Loucy (cell line): ENCODE data around the gene ATXN7L2.

Experiments used
- H2AFZ ChIP-seq: fragments of 200-600 bp; sonication (generic); 2 replicates; pipeline ENCODE4 v1.6.0; 2016; ENCODE audit warnings: antibody characterized with exemption, mild to moderate bottlenecking, low read length, moderate library complexity
- H3F3A ChIP-seq: fragments of 200-600 bp; 2 replicates; pipeline ENCODE4 v1.6.0; 2016; ENCODE audit warnings: antibody characterized with exemption, low read depth, mild to moderate bottlenecking
- H3K27me3 ChIP-seq: fragments of 200-600 bp; sonication (generic); 2 replicates; pipeline ENCODE4 v1.6.1; 2014; ENCODE audit warnings: low read length, mild to moderate bottlenecking; ENCODE audit not compliant: insufficient read depth, poor library complexity, severe bottlenecking
- H3K36me3 ChIP-seq: fragments of 200-600 bp; sonication (generic); 2 replicates; pipeline ENCODE4 v1.6.1; 2016; ENCODE audit warnings: low read length; ENCODE audit not compliant: insufficient read depth
- H3K4me1 ChIP-seq: fragments of 200-600 bp; sonication (generic); 2 replicates; pipeline ENCODE4 v1.5.1; 2014; ENCODE audit warnings: low read length, mild to moderate bottlenecking; ENCODE audit not compliant: insufficient read depth, poor library complexity, severe bottlenecking
- H3K4me2 ChIP-seq: fragments of 200-600 bp; sonication (generic); 2 replicates; pipeline ENCODE4 v1.6.0; 2014; ENCODE audit warnings: antibody characterized with exemption, low read length, low read depth, mild to moderate bottlenecking; ENCODE audit not compliant: poor library complexity, severe bottlenecking
- H3K4me3 ChIP-seq: fragments of 200-600 bp; sonication (generic); 2 replicates; pipeline ENCODE4 v1.5.1; 2014; ENCODE audit warnings: low read length, mild to moderate bottlenecking, mixed read lengths; ENCODE audit not compliant: poor library complexity, severe bottlenecking
- H3K79me2 ChIP-seq: fragments of 200-600 bp; sonication (generic); 2 replicates; pipeline ENCODE4 v1.6.1; 2014; ENCODE audit warnings: low read length; ENCODE audit not compliant: insufficient read depth
- H3K9ac ChIP-seq: fragments of 200-600 bp; sonication (generic); 2 replicates; pipeline ENCODE4 v1.6.0; 2014; ENCODE audit warnings: mild to moderate bottlenecking, low read depth, low read length, moderate library complexity; ENCODE audit not compliant: poor library complexity, severe bottlenecking
- H3K9me2 ChIP-seq: fragments of 200-600 bp; sonication (generic); replicated peaks from 2 replicates; pipeline ENCODE4 v1.6.1; 2016; ENCODE audit warnings: low read depth, low read length, mixed read lengths
- H3K9me3 ChIP-seq: fragments of 200-600 bp; sonication (generic); 2 replicates; pipeline ENCODE4 v1.6.1; 2014; ENCODE audit warnings: mild to moderate bottlenecking, antibody characterized with exemption, low read length, low read depth; ENCODE audit not compliant: insufficient read depth
- H4K20me1 ChIP-seq: fragments of 200-600 bp; sonication (generic); 2 replicates; pipeline ENCODE4 v1.6.0; 2014; ENCODE audit warnings: antibody characterized with exemption, low read length, mild to moderate bottlenecking; ENCODE audit not compliant: insufficient read depth, poor library complexity, severe bottlenecking
- CTCF ChIP-seq: fragments of 200-600 bp; sonication (generic); conservative IDR thresholded peaks from 2 replicates; pipeline ENCODE4 v1.5.1; 2014; ENCODE audit warnings: mild to moderate bottlenecking, antibody characterized with exemption, low read length
- EZH2phosphoT487 ChIP-seq: fragments of 200-600 bp; IDR thresholded peaks from 2 replicates; pipeline ENCODE4 v1.6.1; 2018; ENCODE audit warnings: antibody characterized with exemption, mild to moderate bottlenecking, moderate library complexity, borderline replicate concordance

The ATXN7L2 gene

GRCh38 chr1:109535481-109535880 lies 51.8 kb downstream of the ATXN7L2 start:
- no peak for TF ChIP-seq CTCF
- no peak for TF ChIP-seq EZH2phosphoT487
- Histone ChIP-seq H3K27me3 (no peaks in the 10 kb centered on the region), H3K79me2 (no peaks in the 10 kb centered on the region), H3K9me2 (no peaks in the 10 kb centered on the region), H3K9ac (no peak overlapping the region), H3K36me3 (no peaks in the 10 kb centered on the region), H3K4me1 (peaks cover 9% of the 10 kb centered on the region), H3K4me2 (no peak overlapping the region), H2AFZ (no peak overlapping the region), H4K20me1 (no peaks in the 10 kb centered on the region), H3F3A (no peaks in the 10 kb centered on the region), H3K4me3 (no peak overlapping the region), H3K9me3 (no peaks in the 10 kb centered on the region)

- Histone ChIP-seq H3K4me2 (no peak overlapping the region), H3K79me2 (no peaks in the 10 kb centered on the region), H3K27me3 (no peaks in the 10 kb centered on the region), H3K36me3 (no peaks in the 10 kb centered on the region), H3K9ac (no peak overlapping the region), H3K4me3 (no peak overlapping the region), H2AFZ (no peak overlapping the region), H3K4me1 (peaks cover 6% of the 10 kb centered on the region), H3F3A (no peaks in the 10 kb centered on the region), H3K9me3 (no peaks in the 10 kb centered on the region), H3K9me2 (no peaks in the 10 kb centered on the region), H4K20me1 (no peaks in the 10 kb centered on the region)
- TF ChIP-seq EZH2phosphoT487 (no peak), CTCF (no peak)
These were observed 52.3 kb downstream of the ATXN7L2 start for GRCh38 chr1:109535971-109536491.

GRCh38 chr1:109537450-109538178 lies 53.9 kb downstream of the ATXN7L2 start:
- Histone ChIP-seq H4K20me1 (no peaks in the 10 kb centered on the region), H3K4me2 (no peak overlapping the region), H3K36me3 (no peaks in the 10 kb centered on the region), H3K79me2 (no peaks in the 10 kb centered on the region), H3K4me3 (no peak overlapping the region), H2AFZ (no peak overlapping the region), H3K27me3 (no peaks in the 10 kb centered on the region), H3K9me2 (no peaks in the 10 kb centered on the region), H3K9ac (no peak overlapping the region), H3F3A (no peaks in the 10 kb centered on the region), H3K4me1 (peaks cover 1% of the 10 kb centered on the region), H3K9me3 (no peaks in the 10 kb centered on the region)
- TF ChIP-seq EZH2phosphoT487 = no peak
- TF ChIP-seq CTCF = no peak
